Left cardiac atrium (tissue), 4 donors: ENCODE data around the gene WRAP53. TPM values are rescaled to one million over a fixed set of nuclear protein-coding genes. Genes with fewer than 3 reads are reported as not detected.
"Not testable (repeated sequence)": the region's sequence is repeated elsewhere in the genome, so short reads cannot be mapped to it uniquely, and the experiment has no call there.

Experiments used
- ATAC-seq, 2 donors: fragments of 200-7000 bp; cut with Tn5 transposase; one replicate each; pipeline ENCODE4 v1.9.1; 2020; ENCODE audit warnings: mild to moderate bottlenecking in 2 of 2, moderate library complexity in 2 of 2
- DNase-seq: peaks from one replicate; pipeline ENCODE4 v3.0.0-alpha.2; 2020
- intact Hi-C, 2 donors: fragments of 100-400 bp; cut with DNase I; formaldehyde crosslinking; loops; one replicate each; pipeline versions ENCODE4 v1.14.1 to v1.15.1; 2022 to 2023
- long read RNA-seq: library from polyadenylated mRNA; unstranded; transcript quantifications from one replicate; pipeline ENCODE4 v2.0.0, GENCODE V29; 2021
- total RNA-seq, 2 donors: library from RNA; stranded (reverse); fragmentation: NEBNext Ultra II Directional; extraction: Animal tissue kit (Norgen Biotek cat#: 25700); gene quantifications; one replicate each; pipeline ENCODE4 v1.2.1, GENCODE V29; 2021
- donor health status: DM: no; HTN: yes; CAD: no.
- donor health status: DM: no; HTN: yes; CAD: no; lungs with severe emphysema.
- donor health status: DM: yes; HTN: yes; CAD: no.
- donor health status: Dilated cardiomyopathy.

WRAP53 gene
- 1 to 10 TPM; 3.7 to 6.0 TPM for total RNA-seq
- long read RNA-seq, full-length matches to known transcripts = 6 of 7 reads
- long read RNA-seq, partial matches to known transcripts = 0 of 7 reads
- long read RNA-seq, other reads (novel, unspliced or antisense) = 1 of 7 reads

DNA sequence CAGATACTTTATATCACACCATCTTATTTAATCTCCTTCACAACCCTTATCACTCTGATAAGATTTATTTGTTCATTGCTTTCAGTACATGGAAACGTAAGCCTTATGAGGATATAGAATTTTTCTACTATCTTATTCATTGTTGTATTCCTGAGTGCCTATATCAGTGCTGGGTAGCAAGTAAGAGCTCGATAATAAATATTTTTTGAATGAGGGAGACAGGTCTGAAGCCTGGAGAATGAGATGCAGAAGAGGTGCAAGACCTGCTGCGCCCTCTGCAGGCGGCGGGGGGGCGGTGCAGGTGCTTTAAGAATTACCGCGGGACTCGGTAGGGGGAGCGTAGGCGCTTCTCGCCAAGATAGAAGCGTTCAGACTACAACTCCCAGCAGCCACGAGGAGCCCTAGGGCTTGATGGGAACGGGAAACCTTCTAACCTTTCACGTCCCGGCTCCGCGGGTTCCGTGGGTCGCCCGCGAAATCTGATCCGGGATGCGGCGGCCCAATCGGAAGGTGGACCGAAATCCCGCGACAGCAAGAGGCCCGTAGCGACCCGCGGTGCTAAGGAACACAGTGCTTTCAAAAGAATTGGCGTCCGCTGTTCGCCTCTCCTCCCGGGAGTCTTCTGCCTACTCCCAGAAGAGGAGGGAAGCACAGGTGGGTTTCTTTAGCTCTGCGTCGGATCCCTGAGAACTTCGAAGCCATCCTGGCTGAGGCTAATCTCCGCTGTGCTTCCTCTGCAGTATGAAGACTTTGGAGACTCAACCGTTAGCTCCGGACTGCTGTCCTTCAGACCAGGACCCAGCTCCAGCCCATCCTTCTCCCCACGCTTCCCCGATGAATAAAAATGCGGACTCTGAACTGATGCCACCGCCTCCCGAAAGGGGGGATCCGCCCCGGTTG is at the start of gene WRAP53:
TSS of gene WRAP53 (plus strand) at position 570 of the 900 bp plus-strand sequence. CDS start at position 742, 172 bp downstream.
- intact Hi-C loops = loop anchor here (2.0 to 10.0 kb wide), 2 partner anchors 53 to 59 kb away; partner anchors contain the start of gene SHBG (in 1 of the 2)
- DNase-seq (peak; percentile 97), ATAC-seq (peak; percentile 93 to 95)

DNA sequence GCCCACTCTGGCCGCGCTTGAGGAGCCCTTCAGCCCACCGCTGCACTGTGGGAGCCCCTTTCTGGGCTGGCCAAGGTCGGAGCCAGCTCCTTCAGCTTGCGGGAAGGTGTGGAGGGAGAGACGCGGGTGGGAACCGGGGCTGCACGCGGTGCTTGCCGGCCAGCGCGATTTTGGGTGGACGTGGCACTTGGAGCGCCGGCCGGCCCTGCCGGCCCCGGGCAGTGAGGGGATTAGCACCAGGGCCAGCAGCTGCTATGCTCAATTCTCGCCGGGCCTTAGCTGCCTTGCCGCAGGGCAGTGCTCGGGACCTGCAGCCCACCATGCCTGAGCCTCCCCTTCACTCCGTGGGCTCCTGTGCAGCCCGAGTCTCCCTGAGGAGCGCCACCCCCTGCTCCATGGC is 47.5 kb upstream of the WRAP53 start:
- DNase-seq (no peak), ATAC-seq (no peak)
- intact Hi-C loops = no loop called here

DNA sequence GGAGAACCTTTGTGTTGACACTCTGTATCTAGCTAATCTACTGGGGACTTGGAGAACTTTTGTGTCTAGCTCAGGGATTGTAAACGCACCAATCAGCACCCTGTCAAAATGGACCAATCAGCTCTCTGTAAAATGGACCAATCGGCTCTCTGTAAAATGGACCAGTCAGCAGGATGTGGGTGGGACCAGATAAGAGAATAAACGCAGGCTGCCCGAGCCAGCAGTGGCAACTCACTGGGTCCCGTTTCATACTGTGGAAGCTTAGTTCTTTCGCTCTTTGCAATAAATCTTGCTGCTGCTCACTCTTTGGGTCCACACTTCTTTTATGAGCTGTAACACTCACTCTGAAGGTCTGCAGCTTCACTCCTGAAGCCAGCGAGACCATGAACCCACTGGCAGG is 46.6 kb upstream of the WRAP53 start:
- DNase-seq, ATAC-seq, intact Hi-C loops: not testable (repeated sequence)

DNA sequence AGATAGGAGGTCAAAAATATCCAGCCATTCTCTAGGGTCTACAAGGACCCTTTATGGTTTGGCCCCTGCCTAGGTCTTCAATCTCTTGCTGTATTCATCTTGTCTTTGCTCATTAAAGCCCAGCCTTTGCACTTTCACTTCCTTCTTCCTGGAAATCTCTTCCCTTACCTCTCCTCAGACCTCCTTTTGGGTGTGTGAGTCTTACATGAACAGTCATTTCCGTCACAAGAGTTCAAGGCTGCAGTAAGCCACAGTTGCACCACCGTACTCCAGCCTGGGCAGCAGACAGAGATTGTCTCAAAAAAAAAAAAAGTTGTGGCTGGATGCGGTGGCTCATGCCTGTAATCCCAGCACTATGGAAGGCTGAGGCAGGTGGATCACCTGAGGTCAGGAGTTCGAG is 43.5 kb upstream of the WRAP53 start:
- ATAC-seq (peak in 1 of 2 donors; percentile 18), DNase-seq (no peak)
- intact Hi-C loops = no loop called here

DNA sequence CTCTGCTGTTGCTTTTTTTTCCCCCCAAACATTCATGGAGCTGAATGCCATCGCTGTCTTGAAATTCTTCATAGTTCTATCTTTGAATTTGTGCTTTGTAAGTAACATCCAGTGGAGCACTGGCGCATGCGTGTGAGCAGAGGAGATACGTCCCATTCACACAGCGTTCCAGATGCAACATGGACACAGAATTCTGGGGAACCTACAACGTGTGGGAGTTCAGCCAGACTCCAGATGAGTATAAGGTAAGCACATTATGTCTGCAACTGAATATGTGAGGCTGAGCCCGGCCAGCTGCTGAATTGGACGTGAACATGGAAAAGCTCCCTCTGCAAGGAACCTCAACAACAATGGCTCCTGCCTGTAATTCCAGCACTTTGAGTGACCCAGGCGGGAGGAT is 41.8 kb upstream of the WRAP53 start:
- DNase-seq (no peak), ATAC-seq (no peak)
- intact Hi-C loops = no loop called here

DNA sequence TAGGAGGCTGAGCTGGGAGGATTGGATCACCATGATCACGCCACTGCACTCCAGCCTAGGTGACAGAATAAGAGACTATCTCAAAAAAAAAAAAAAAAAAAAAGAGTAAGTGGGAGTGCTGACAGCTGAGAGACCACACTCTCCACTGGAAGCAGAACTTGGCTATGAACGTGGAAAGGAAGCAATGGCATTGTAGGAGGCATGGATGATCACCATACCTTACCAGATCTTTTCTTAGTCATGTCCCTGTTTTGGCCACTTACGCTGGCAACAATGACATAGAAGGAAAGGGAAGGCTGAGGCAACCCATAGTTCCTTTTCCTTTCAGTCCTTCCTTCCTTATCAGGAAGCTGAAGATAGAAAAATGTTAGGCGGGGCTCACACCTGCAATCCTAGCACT is 41.3 kb upstream of the WRAP53 start:
- no peak for DNase-seq
- intact Hi-C loops = no loop called here
- ATAC-seq = no peak

DNA sequence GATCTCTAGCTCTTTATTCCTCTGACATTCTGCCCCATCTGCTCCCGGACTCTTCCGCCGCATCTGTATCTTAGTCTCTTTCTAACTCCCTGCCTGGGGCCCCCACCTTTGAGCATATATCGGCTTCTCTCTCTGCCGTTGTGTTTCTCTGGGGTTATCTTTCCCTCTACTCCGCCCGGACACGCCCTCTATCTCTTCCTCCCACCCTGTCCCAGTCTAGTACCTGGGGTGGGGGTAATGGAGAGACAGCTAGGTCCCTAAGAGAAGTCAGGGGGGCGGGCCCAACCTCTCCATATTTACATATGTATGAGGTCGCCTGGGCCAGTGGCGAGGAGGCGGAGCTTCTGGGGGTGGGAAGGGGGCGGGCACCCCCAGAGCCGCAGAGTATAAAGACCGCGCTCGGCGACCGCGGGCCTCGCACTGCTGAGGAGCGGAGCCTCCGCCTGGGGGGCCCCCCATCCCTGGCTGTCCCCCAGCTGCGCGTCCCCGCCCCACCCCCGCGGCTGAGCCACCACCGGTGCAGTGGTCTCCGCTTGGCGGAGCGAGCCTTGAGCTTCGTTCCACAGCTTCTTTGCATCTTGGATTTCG is 37.7 kb upstream of the WRAP53 start, which contains the start of gene ATP1B2:
TSS of gene ATP1B2 (plus strand) at position 418 of the 588 bp plus-strand sequence. CDS start 593 bp downstream, outside the sequence.
- DNase-seq (peak; percentile 83), ATAC-seq (peak; percentile 85 to 87)
- intact Hi-C loops = loop anchor here in 1 of 2 donors (10.0 kb wide), 1 partner anchor 164 kb away; no protein-coding TSS in a partner anchor

DNA sequence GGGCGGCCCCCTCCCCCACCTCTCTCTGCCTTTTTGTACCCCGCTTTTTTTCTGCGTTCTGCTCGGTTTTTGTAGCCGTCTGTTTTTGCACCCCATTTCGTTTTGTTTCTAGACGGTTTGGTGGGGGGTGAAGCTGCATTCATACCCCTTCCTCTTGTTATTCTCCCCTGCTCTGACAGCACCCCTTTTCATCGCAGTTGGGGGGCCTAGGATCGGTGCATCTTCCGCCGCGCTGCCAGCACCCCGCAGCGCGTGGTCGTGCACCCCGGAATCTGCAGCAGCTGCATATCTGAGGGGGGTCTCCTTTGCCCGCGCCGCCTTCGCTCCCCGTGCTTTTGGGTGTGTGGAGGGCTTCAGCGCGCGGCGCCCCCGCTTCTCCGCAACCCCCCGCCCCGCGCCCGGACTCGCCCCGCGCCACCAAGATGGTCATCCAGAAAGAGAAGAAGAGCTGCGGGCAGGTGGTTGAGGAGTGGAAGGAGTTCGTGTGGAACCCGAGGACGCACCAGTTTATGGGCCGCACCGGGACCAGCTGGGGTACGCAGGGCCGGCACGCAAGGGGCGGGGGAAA is 37.1 kb upstream of the WRAP53 start:
- intact Hi-C loops = loop anchor here in 1 of 2 donors (10.0 kb wide), 1 partner anchor 164 kb away; no protein-coding TSS in a partner anchor
- no peak for DNase-seq
- peak in 1 of 2 donors; percentile 10 for ATAC-seq

DNA sequence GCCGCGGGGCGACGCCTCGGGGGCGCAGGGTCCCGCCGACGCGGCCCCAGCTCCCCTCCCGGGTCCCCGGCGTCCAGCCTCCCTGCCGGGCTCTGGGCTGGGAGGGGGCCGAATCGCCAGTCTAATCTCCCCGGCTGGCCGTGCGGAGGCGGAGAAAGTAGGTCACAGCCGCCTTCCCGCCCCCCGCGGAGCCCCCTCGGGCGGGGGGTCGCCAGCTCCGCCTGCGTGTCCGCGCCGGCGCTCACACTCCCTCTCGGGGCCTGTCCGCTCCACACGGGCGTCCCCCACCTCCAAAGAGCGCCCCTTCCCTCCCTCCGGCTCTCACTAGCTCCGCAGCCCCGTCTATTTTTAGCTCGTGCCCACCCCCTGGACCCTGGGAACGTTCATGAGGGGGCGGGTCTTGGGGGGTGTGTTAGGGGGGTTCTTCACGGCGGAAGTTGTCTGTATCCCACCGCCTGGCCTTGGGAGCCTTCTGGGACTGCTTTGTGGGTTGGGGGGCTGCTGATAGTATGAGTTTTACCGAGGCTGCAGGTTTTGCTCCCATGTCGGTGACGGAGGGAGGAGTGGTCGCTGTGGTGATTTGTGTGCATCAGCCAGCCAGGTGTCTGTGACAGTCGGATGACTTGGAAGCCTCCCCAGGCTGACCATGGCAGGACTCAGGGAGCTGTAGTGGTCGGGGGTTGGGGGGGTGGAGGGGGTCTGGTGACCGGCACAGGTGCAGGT is 36.5 kb upstream of the WRAP53 start:
- ATAC-seq = peak; percentile 47 to 56
- peak; percentile 34 for DNase-seq
- intact Hi-C loops = loop anchor here in 1 of 2 donors (10.0 kb wide), 1 partner anchor 163 kb away; no protein-coding TSS in a partner anchor

DNA sequence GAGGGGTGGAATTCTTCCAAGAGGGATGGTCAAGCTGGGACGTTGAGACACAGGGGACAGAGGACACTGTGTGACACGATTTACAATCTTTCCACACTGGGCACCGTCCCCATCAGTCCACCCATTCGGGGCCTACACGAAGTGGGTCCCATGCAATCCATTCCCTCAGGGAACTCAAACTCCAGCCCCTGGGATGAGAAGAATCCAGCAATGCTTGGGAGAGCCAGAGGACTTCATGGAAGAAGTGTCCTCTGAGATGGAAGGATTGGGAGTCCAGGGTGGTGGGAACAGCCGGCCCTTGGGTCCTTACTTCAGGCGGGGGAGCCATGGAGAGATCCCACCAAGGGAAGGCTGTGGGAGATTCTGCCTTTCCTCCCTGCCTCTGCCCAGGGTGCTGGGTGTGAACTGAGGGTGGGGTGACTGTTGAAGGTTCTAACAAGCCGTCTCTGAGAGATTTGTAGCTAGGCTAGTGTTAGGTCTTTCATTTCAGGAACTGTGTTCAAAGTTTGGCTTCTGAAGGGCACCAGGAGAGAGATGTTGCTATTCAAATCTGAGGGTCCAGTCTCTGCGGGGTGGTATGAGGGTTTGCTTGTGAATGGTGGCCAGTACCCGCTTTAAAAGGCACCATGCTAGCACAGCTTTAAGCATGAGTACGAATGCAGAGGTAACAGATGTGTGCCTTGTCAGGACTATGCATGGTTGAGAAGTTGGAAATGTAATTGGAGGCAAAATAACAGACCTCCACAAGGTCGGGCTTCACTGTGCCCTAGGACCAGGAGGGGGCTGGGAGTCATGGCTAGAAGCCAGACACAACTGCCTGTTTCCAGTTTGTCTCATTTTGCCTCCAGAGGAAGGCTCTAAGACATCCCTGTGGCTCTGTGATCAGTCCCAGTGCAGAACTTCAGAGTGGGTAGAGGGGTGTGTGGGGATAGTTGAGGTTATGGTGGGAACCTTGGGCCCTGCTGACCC is 35.6 kb upstream of the WRAP53 start:
- intact Hi-C loops = loop anchor here in 1 of 2 donors (10.0 kb wide), 1 partner anchor 162 kb away; no protein-coding TSS in a partner anchor
- DNase-seq (no peak), ATAC-seq (no peak)

DNA sequence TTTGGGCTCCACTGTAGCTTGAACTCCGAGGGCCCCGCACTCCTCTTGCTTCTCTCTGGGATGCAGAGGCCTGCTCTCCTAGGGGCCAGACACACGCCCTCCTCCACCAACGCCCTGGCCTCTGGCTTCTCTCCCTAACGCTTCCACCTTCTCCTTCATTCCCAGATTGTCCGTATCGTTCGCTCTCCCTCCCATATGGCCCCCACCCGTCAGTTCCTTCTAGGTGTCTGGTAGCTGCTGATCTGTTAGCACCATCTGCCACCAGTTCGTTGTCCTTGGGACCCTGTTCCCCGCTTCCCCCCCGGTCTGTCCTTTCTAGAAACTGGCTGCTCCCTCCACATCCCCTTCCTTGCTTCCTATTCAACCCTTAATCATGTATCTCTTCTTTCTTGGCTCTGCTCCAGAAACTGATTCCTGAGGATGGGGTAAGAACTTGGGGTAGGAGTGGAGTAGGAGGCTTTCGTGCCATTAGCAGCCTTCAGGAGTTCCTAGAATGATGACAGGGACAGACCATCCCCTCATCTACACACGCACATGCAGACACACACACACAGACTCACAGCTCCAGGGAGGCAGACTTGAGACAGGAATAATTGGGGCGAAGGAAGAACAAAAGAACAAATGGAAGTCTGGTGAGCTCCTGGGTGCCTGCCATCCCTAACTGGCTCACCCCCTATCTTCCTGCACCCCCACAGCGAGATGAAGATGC is 33.3 kb upstream of the WRAP53 start:
- ATAC-seq (no peak), DNase-seq (no peak)
- intact Hi-C loops = loop anchor here in 1 of 2 donors (10.0 kb wide), 1 partner anchor 160 kb away; no protein-coding TSS in a partner anchor

DNA sequence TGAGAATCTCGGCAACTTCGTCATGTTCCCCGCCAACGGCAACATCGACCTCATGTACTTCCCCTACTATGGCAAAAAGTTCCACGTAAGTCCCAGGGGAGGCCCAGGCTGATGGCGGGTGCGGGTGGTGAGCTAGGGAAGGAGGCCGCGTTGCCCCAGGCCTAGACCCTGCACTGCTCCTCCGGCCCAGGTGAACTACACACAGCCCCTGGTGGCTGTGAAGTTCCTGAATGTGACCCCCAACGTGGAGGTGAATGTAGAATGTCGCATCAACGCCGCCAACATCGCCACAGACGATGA is 32.8 kb upstream of the WRAP53 start:
- ATAC-seq = no peak
- intact Hi-C loops = loop anchor here in 1 of 2 donors (10.0 kb wide), 1 partner anchor 159 kb away; no protein-coding TSS in a partner anchor

DNA sequence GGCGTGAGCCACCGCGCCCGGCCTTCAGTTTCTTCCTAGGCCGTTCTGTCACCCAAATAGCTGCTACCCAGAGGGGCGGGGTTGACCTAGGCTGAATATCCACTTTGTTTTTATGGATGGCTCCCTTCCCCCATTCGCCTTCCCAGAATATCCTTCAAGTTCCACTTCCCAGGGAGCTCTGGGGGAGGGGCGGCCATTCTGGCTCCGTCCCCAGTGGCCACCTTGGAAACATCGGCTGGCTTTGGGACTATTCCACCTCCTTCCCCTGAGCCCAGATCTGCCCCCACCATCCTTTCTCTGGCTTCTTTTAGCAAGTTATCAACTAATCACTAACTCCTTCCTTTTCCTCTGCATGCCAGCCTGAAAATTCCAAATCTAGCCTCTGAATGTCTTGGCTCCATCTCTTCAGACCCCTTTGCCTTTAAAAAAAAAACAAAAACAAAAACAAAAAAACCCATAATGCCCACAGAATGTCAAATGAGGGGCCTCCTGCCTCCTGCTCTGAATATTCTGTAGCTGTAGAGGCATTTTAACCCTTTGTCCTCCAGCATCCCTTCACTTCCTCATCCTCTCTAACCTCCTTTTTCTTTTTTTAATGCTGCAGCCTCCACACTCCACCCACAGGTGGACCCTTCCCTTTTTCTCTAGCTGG is 31.2 kb upstream of the WRAP53 start:
- DNase-seq = peak; percentile 59
- intact Hi-C loops = loop anchor here in 1 of 2 donors (10.0 kb wide), 1 partner anchor 158 kb away; no protein-coding TSS in a partner anchor
- peak; percentile 50 to 55 for ATAC-seq

More for the DNA sequence above, 32.8 kb upstream of the WRAP53 start:
- DNase-seq = no peak

DNA sequence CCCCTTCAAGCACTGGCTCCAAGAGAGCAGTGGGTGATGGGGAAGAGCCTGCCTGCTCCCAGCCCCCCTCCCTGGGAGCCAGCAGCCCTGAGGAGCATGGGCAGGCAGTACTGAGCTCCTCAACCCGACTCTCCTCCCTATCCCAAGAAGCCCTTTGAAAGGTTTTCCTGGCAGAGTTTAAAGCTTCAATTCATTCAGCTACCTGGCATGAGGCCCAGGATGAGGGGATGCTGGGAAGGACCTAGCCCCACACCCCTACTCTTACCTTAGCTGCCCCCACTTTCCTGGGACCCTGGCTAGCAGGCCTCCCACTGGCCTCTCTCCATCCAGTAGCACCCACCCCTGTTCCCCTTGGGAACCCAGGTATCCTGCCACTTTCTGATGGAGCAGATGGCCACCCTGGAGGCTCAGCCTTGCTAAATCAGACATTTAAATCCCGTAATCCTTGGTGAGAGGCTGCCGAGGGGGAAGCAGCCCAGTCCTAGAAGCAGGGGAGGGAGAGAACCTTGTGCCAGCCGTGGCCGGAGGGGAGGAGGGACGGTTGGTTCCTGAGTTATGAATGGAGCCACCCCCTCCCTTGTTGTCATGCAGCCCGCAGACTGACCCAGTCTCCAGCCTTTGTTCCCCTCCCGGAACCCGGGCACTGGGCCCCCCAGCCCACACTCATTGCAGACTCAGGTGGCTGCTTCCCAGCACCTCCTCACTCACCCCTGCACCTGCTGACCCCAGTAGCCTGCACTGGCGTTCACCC is 20.4 kb upstream of the WRAP53 start:
- ATAC-seq (peak in 1 of 2 donors; percentile 17), DNase-seq (no peak)
- intact Hi-C loops = no loop called here

DNA sequence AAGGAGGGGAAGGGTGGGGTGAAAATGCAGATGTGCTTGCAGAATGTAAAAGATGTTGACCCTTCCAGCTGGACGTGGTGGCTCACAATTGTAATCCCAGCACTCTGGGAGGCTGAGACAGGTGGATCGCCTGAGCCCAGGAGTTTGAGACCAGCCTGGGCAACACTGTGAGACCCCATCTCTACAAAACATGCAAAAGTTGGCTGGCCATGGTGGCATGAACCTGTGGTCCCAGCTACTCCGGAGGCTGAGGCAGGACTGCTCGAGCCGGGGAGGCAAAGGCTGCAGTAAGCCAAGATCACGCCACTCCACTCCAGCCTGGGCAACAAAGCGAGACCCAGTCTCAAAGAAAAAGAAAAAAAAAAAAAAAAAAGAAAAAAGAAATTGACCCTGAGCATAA is 19.8 kb upstream of the WRAP53 start:
- intact Hi-C loops = no loop called here
- DNase-seq (no peak), ATAC-seq (no peak)

DNA sequence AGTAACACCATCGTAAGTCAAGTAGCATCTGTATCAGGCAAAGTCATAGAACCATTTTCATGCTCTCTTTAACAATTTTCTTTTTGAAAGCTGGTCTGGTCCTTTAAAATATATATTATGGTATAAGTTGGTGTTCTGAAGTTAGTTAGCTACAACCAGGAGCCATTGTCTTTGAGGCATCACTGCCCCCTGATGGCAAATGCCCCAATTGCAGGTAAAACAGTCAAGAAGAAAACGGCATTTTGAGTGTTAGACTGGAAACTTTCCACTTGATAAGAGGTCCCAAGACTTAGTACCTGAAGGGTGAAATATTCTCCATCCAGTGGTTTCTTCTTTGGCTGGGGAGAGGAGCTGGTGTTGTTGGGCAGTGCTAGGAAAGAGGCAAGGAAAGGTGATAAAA is 15.0 kb upstream of the WRAP53 start:
- no peak for DNase-seq
- no peak for ATAC-seq
- intact Hi-C loops = no loop called here
